HFFc6 (cell line): ENCODE measurements around the gene RPL5. TPM values are rescaled to one million over a fixed set of nuclear protein-coding genes. Genes with fewer than 3 reads are reported as not detected.

Experiments used
- DNase-seq: peaks from one replicate; pipeline ENCODE4 v3.0.0-alpha.2; 2018
- H3K27ac Mint-ChIP-seq: 2 replicates; pipeline ENCODE4 v1.8.0; 2020; ENCODE audit warnings: mild to moderate bottlenecking, mixed read lengths
- H3K27me3 Mint-ChIP-seq: 2 replicates; pipeline ENCODE4 v1.8.0; 2021; ENCODE audit warnings: mild to moderate bottlenecking, moderate library complexity, mixed read lengths; ENCODE audit not compliant: insufficient read depth
- H3K36me3 Mint-ChIP-seq: 2 replicates; pipeline ENCODE4 v1.8.0; 2021; ENCODE audit warnings: low read depth, mixed read lengths
- H3K4me1 Mint-ChIP-seq: 2 replicates; pipeline ENCODE4 v1.8.0; 2020; ENCODE audit warnings: low read depth, mixed read lengths
- H3K4me3 Mint-ChIP-seq: 2 replicates; pipeline ENCODE4 v1.8.0; 2020; ENCODE audit warnings: mild to moderate bottlenecking, moderate library complexity, mixed read lengths
- H3K9me3 Mint-ChIP-seq: 2 replicates; pipeline ENCODE4 v1.8.0; 2020; ENCODE audit warnings: mild to moderate bottlenecking, mixed read lengths
- CTCF ChIP-seq: fragments of 200-600 bp; sonication (generic); IDR thresholded peaks from 2 replicates; pipeline ENCODE4 v1.5.0; 2021; ENCODE audit warnings: antibody characterized with exemption, mild to moderate bottlenecking
- total RNA-seq, 6 experiments: library from RNA; stranded (reverse); fragmentation: NEBNext Ultra II Directional; extraction: Animal tissue kit (Norgen Biotek cat#: 25700); gene quantifications; 2 replicates in 1 of 6; 3 replicates in 5 of 6; pipeline ENCODE4 v1.2.3, GENCODE V29; 2021

Gene RPL5
- total RNA-seq, 6 experiments from 2014 or later = 851 to 1,006 (median 921) TPM

- Mint-ChIP-seq H3K4me3 (no peak overlapping the region), H3K9me3 (no peaks in the 10 kb centered on the region), H3K36me3 (0 out of 2 replicates have a peak, but pooled peaks cover 4% of the 10 kb centered on the region), H3K4me1 (peaks cover 34% of the 10 kb centered on the region), H3K27ac (no peak overlapping the region), H3K27me3 (peaks cover 5% of the 10 kb centered on the region)
- no peak for DNase-seq
- TF ChIP-seq CTCF = no peak
Measured at GRCh38 chr1:92797297-92797696, 34.5 kb upstream of the RPL5 start.

GRCh38 chr1:92797961-92798360, 33.9 kb upstream of the RPL5 start:
- Mint-ChIP-seq H3K4me1 (peaks cover 29% of the 10 kb centered on the region), H3K9me3 (no peaks in the 10 kb centered on the region), H3K4me3 (no peak overlapping the region), H3K36me3 (0 out of 2 replicates have a peak, but pooled peaks cover 4% of the 10 kb centered on the region), H3K27ac (no peak overlapping the region; the same call in 1 of the 2 replicates), H3K27me3 (peaks cover 3% of the 10 kb centered on the region; the same call in 1 of the 2 replicates)
- DNase-seq = peak; percentile 30
- TF ChIP-seq CTCF = no peak

DNA sequence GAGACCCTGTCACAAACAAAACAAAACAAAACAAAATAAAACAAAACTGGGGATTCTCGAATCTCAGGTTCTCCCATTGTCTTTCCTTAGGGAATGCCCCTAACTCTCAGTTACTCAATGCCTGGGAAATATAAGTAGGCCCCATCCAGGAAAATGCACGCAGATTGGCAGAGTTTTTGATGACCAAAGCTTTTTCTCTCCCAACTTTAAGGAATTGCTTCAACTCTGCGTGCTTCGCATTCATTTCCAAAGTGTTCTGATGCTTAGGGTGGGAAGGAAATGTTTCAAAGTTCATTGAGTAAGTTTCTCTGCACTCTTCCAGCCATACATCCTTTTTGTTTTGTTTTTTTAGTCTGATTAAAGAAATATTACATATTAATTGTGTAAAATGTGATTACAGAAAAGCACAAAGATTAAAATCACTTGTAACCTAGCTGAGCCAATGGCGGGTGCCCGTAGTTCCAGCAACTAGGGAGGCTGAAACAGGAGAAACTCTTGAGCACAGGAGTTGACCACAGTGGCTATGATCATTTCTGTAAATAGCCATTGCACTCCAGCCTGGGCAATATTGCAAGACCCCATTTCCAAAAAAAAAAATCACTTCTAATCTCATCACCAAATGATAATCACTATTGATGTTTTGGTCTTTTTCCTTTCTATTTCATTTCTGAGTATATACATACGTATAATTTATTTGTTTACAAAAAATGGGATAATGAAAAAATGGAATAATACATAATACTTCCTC, 28.5 kb upstream of the RPL5 start:
- H3K27ac Mint-ChIP-seq = no peak overlapping the region
- H3K27me3 Mint-ChIP-seq = no peaks in the 10 kb centered on the region
- no peaks in the 10 kb centered on the region for H3K9me3 Mint-ChIP-seq
- DNase-seq = no peak
- no peaks in the 10 kb centered on the region for H3K36me3 Mint-ChIP-seq
- H3K4me3 Mint-ChIP-seq = no peak overlapping the region
- H3K4me1 Mint-ChIP-seq = peaks cover 38% of the 10 kb centered on the region
- TF ChIP-seq CTCF = no peak

GRCh38 chr1:92804721-92805201, 27.1 kb upstream of the RPL5 start:
- H3K27me3 Mint-ChIP-seq = no peaks in the 10 kb centered on the region
- TF ChIP-seq CTCF = no peak
- H3K4me3 Mint-ChIP-seq = peak overlapping the region; percentile 71
- peaks cover 49% of the 10 kb centered on the region for H3K4me1 Mint-ChIP-seq
- H3K36me3 Mint-ChIP-seq = no peaks in the 10 kb centered on the region
- no peaks in the 10 kb centered on the region for H3K9me3 Mint-ChIP-seq
- DNase-seq = peak; percentile 97
- peak overlapping the region; percentile 94 for H3K27ac Mint-ChIP-seq

DNA sequence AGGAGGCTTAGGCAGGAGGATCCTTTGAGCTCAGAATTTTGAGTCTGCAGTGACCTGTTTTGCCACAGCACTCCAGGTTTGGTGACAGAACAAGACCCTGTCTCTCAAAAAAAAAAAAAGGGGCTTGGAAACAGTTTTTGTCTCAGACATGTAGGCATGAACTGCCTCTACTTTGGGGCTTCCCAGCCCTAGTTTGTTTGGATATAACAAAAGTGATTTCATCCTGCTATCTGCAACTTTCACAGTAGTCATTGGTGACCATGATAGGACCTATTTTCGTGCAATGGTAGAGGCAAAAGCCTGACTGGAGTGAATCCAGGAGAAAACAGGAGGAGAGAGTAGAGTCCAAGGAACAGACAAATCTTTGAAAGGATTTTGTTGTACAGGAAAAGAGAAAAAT, 26.6 kb upstream of the RPL5 start:
- no peak for TF ChIP-seq CTCF
- Mint-ChIP-seq H3K27ac (peak overlapping the region; percentile 94), H3K27me3 (no peaks in the 10 kb centered on the region), H3K4me1 (peaks cover 51% of the 10 kb centered on the region), H3K9me3 (no peaks in the 10 kb centered on the region), H3K4me3 (peak overlapping the region; percentile 71; the same call in 1 of the 2 replicates), H3K36me3 (no peaks in the 10 kb centered on the region)
- DNase-seq = no peak
